Nephron (organoid): Measurements from ENCODE around the gene MICALL2.

Experiments used
- H3K27ac Mint-ChIP-seq, 3 experiments: 2 replicates each; pipeline ENCODE4 v1.8.0; 2020; ENCODE audit warnings: mixed read lengths in 3 of 3, mild to moderate bottlenecking in 2 of 3, moderate library complexity in 1 of 3
- H3K27me3 Mint-ChIP-seq: 2 replicates; pipeline ENCODE4 v1.8.0; 2021; ENCODE audit warnings: low read depth, mild to moderate bottlenecking, moderate library complexity, mixed read lengths
- H3K36me3 Mint-ChIP-seq: 2 replicates; pipeline ENCODE4 v1.8.0; 2020; ENCODE audit warnings: low read depth, mixed read lengths
- H3K4me1 Mint-ChIP-seq: 2 replicates; pipeline ENCODE4 v1.8.0; 2020; ENCODE audit warnings: mixed read lengths
- H3K4me3 Mint-ChIP-seq, 3 experiments: 2 replicates each; pipeline ENCODE4 v1.8.0; 2020; ENCODE audit warnings: mild to moderate bottlenecking in 3 of 3, mixed read lengths in 3 of 3, moderate library complexity in 2 of 3
- H3K9me3 Mint-ChIP-seq: 2 replicates; pipeline ENCODE4 v1.8.0; 2020; ENCODE audit warnings: mixed read lengths
- CTCF ChIP-seq, 3 experiments: fragments of 200-600 bp; sonication (generic); IDR thresholded peaks; one replicate each; pipeline ENCODE4 v1.5.0; 2021; ENCODE audit warnings: antibody characterized with exemption in 3 of 3; ENCODE audit not compliant: unreplicated experiment in 3 of 3

The MICALL2 gene

GRCh38 chr7:1426474-1426873, 32.8 kb downstream of the MICALL2 start:
- Mint-ChIP-seq H3K36me3 (no peaks in the 10 kb centered on the region), H3K27me3 (peaks cover 17% of the 10 kb centered on the region), H3K4me1 (peaks cover 5% of the 10 kb centered on the region), H3K9me3 (no peaks in the 10 kb centered on the region), H3K27ac (no peak overlapping the region), H3K4me3 (no peak overlapping the region)
- no peak for TF ChIP-seq CTCF (IDR thresholded peaks at IDR 0.05; ENCODE audit: unreplicated experiment in 3 of 3)

- TF ChIP-seq CTCF (IDR thresholded peaks at IDR 0.05; ENCODE audit: unreplicated experiment in 3 of 3), result no peak
- no peak overlapping the region for H3K4me3 Mint-ChIP-seq
- no peaks in the 10 kb centered on the region for H3K36me3 Mint-ChIP-seq
- no peaks in the 10 kb centered on the region for H3K9me3 Mint-ChIP-seq
- no peak overlapping the region for H3K27ac Mint-ChIP-seq
- peaks cover 5% of the 10 kb centered on the region for H3K4me1 Mint-ChIP-seq
- H3K27me3 Mint-ChIP-seq, result peaks cover 15% of the 10 kb centered on the region
Observed at GRCh38 chr7:1425292-1426136, 33.8 kb downstream of the MICALL2 start.

- H3K36me3 Mint-ChIP-seq, result no peaks in the 10 kb centered on the region
- no peaks in the 10 kb centered on the region for H3K9me3 Mint-ChIP-seq
- no peak overlapping the region for H3K27ac Mint-ChIP-seq
- no peak for TF ChIP-seq CTCF (IDR thresholded peaks at IDR 0.05; ENCODE audit: unreplicated experiment in 3 of 3)
- H3K4me3 Mint-ChIP-seq, result no peak overlapping the region
- peaks cover 5% of the 10 kb centered on the region for H3K4me1 Mint-ChIP-seq
- peaks cover 18% of the 10 kb centered on the region for H3K27me3 Mint-ChIP-seq
Observed at GRCh38 chr7:1424041-1424440, 35.2 kb downstream of the MICALL2 start.

GRCh38 chr7:1423264-1423811, 35.9 kb downstream of the MICALL2 start:
- TF ChIP-seq CTCF (IDR thresholded peaks at IDR 0.05; ENCODE audit: unreplicated experiment in 3 of 3), result no peak
- no peaks in the 10 kb centered on the region for H3K36me3 Mint-ChIP-seq
- no peak overlapping the region for H3K27ac Mint-ChIP-seq
- peaks cover 22% of the 10 kb centered on the region for H3K27me3 Mint-ChIP-seq
- H3K4me3 Mint-ChIP-seq, result no peak overlapping the region
- no peaks in the 10 kb centered on the region for H3K9me3 Mint-ChIP-seq
- peaks cover 5% of the 10 kb centered on the region for H3K4me1 Mint-ChIP-seq

- Mint-ChIP-seq H3K27ac (no peak overlapping the region), H3K36me3 (no peaks in the 10 kb centered on the region), H3K4me3 (no peak overlapping the region), H3K27me3 (peaks cover 29% of the 10 kb centered on the region), H3K4me1 (peaks cover 5% of the 10 kb centered on the region), H3K9me3 (no peaks in the 10 kb centered on the region)
- no peak for TF ChIP-seq CTCF (IDR thresholded peaks at IDR 0.05; ENCODE audit: unreplicated experiment in 3 of 3)
Observed at GRCh38 chr7:1422512-1423263, 36.6 kb downstream of the MICALL2 start.
